T-helper 2 cell (primary cell): ENCODE data around the gene EFCAB11.

Source experiments
- DNase-seq, 5 experiments: peaks; one replicate each; pipeline versions ENCODE4 v3.0.0 to v3.0.0-alpha.2; 2012 to 2022

Gene EFCAB11

GRCh38 chr14:89765346-89765745 is 189.2 kb downstream of the EFCAB11 start:
- peak in 1 of 5 experiments; percentile 52 for DNase-seq

- no peak for DNase-seq
These were observed 194.4 kb downstream of the EFCAB11 start for GRCh38 chr14:89760086-89760485.

GRCh38 chr14:89757313-89757939 is 197.1 kb downstream of the EFCAB11 start:
- DNase-seq = no peak

- no peak for DNase-seq
These were observed 198.7 kb downstream of the EFCAB11 start for GRCh38 chr14:89755816-89756215.

GRCh38 chr14:89753828-89754412 is 200.6 kb downstream of the EFCAB11 start:
- DNase-seq = no peak

GRCh38 chr14:89750908-89751392 is 203.6 kb downstream of the EFCAB11 start:
- peak in 1 of 5 experiments; percentile 87 for DNase-seq

GRCh38 chr14:89750281-89750755 is 204.2 kb downstream of the EFCAB11 start:
- peak in 1 of 5 experiments; percentile 63 for DNase-seq

DNA sequence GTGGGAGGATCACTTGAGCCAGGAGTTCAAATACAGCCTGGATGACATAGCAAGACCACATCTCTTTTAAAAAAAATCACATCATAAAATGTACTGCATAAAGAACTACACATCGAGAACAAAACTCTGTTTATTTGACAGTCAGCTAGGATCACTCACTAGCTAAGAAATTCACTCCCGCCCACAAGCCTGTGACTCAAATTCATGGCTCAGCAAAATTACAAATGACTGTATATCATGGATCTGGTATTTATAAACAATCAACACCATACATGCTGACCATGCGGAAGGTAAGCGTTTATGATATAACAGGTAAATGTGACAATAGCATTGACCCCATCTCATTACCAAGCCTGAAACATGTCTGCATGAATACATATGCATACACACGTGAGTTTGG is 206.5 kb downstream of the EFCAB11 start:
- no peak for DNase-seq

- DNase-seq = no peak
These were observed 207.4 kb downstream of the EFCAB11 start for GRCh38 chr14:89747126-89747525.

DNA sequence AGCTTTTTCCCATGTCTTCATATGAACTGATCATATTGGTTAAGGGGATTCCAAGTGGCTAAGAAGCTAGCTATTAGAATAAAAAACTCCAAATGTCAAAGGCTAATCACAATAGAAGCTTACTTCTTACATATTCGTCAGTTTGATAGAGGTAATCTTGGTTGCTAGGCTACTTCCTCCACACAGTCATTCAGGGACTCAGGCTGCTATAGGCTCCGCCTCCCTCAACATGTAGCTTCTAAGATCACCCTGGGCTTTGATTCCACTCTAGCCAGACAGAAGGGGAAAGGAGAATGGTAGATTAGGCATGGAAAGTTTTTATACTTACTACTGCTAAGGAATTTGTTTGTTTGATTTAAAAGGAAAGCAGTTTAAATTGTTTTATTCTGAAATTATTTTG is 207.9 kb downstream of the EFCAB11 start:
- peak in 1 of 5 experiments; percentile 74 for DNase-seq

DNA sequence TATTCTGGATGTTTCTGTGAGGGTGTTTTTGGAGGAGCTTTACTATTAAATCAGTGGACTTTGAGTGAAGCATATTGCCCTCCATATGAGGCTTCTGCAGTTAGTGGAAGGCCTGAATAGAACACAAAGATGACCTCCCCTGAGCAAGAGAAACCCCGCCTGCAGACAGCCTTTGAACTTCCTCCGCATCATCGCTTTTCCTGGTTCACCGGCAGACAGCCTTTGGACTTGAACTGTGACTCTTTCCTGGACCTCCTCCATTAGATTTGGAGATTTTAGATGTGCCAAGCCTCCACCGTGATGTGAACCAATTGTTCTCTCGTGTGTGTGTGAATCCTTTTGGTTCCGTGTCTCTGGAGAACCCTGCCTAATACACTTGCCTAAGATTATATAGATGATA is 208.4 kb downstream of the EFCAB11 start:
- no peak for DNase-seq
